HG03442 (cell line): ENCODE data around the gene SNX21.
"Not testable (repeated sequence)": the region's sequence is repeated elsewhere in the genome, so short reads cannot be mapped to it uniquely, and the experiment has no call there.

Source experiments
- ATAC-seq: cut with Tn5 transposase; IDR thresholded peaks from one replicate; pipeline ENCODE4 v1.9.1; 2021; ENCODE audit warnings: mild to moderate bottlenecking, moderate library complexity; ENCODE audit not compliant: unreplicated experiment

The SNX21 gene

DNA sequence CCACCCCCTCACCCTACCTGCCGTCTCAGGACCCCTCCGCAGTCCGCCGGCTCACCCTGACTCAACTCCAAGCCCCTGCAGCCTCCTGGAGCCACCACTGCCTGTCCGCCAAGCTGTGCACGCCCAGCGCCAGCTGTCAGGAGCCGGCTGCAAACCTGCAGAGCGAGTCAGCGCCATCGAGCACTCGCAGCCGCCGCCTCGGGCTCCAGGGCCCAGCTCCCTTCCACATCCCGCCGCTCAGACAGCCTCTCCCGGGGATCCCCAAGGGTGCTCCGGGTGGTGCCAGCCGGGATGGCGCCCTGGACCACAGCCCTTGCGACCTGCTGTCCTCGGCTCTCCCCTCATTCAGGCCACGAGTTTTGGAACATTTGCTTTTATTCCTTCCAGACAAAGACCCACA lies 10.7 kb upstream of the SNX21 start:
- no peak for ATAC-seq

- ATAC-seq: no peak
These were observed 9.4 kb upstream of the SNX21 start for GRCh38 chr20:45823949-45824835.

GRCh38 chr20:45826381-45827019 lies 7.1 kb upstream of the SNX21 start:
- ATAC-seq: no peak

DNA sequence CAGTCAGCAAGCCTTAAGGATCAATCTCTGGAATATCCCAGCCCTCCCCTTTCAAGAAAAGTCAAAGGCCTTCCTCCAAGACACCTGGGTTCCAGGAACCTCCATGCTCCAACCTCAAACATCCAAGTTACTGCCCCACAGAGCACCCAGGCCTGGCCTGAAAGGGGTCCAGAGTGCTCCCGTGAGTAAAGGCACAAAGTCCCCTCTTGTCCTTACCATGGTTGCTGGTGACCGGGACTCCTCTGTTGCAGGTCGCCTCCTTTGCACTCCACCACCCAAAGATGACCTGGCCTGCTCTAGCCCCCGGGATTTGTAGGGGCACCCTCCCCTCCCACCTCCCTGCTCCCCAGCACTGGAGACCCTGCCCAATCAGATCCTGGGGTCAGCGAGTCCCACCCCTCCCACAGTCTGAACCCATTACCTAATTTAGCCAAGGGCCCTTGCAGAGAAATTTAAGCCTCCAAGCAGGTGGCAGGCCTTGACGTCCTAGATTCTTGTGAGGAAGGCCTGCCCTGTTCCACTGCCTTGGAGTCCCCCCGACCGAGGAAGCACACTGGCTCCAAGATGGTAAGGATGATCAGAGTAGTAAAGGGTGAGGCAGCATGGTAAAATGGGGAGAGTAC lies 6.5 kb upstream of the SNX21 start, which contains the start of gene TNNC2:
TSS of gene TNNC2 (minus strand) at position 283 of the 623 bp plus-strand sequence. CDS start at position 219, 64 bp downstream.
- no peak for ATAC-seq

DNA sequence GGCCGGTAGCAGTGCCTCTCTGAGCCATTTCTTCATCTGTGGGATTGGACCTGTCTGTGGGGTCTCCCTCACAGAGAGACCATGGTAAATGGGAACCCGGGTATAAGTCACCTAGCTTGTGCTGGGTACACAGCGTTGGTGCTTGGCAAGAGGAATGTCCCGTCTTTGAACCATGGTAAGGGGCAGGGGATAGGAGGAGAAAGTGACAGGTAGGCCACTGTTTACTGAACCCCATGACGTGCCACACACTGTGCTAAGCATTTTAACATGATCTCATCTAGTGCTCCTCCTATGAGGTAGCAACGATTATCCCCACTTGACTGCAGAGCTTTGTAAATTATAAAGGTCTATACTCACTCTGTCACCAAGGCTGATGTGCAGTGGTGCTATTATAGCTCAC lies 5.9 kb upstream of the SNX21 start:
- ATAC-seq: no peak

DNA sequence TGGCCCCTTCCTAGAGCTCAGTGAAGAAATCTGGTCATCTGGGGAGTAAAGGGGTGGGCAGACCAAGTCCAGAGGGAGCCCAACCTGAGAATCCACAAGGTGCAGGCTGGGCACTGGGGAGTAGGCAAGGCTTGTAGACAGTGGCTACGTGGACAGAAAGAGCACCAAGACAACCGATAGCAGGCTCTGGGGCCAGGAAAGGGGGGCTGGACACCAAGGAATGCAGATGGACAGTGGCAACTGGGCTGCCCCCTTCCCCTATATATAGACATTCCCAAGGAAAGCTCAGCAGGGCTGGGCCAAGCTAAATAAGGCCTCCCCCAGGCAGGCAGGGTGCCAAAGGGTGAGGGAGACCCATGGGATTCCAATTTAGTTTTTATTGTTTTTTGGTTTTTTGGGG lies 5.0 kb upstream of the SNX21 start:
- no peak for ATAC-seq

GRCh38 chr20:45829673-45830106 lies 3.9 kb upstream of the SNX21 start:
- not testable (repeated sequence) for ATAC-seq

DNA sequence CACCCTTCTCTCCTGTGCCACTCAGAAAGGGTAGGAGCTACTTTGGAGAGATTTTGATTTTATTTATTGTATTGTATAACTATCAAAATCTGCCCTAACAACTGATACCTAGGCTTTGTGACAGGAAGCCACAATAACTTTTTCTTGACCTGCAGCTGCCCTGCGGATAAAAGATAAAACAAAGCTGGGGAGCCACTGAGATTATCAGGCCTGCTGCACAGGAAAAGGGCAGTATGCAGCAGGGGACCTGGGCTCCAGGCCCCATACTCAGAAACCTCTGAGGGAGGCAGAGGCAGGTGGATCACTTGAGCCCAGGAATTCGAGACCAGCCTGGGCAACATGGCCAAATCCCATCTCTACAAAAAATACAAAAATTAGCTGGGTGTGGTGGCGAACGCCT lies 980 bp upstream of the SNX21 start:
- ATAC-seq: no peak

GRCh38 chr20:45833883-45834796 lies 541 bp downstream of the SNX21 start:
- no peak for ATAC-seq

GRCh38 chr20:45834797-45835161 lies 1.2 kb downstream of the SNX21 start:
- no peak for ATAC-seq

DNA sequence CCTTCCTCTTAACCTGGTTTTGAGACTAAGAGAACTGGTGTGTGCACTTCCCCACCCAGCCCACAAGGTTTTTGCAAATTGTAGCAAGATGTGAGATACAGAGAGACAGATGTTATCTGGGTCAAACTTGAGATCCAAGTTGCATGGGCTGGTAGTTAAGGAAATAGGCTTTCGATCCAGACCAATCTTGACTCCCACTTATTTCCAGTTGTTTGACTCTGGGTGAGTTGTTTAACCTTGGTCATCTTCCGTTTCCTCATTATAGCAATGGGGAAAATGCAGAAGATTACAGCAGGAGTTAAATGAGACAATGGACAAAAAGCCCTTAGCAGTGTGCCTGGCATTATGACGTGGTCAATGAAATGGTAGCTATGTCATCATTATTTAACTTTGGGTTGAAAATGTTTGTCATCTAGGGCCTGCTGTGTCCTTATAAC lies 1.7 kb downstream of the SNX21 start:
- ATAC-seq: no peak

DNA sequence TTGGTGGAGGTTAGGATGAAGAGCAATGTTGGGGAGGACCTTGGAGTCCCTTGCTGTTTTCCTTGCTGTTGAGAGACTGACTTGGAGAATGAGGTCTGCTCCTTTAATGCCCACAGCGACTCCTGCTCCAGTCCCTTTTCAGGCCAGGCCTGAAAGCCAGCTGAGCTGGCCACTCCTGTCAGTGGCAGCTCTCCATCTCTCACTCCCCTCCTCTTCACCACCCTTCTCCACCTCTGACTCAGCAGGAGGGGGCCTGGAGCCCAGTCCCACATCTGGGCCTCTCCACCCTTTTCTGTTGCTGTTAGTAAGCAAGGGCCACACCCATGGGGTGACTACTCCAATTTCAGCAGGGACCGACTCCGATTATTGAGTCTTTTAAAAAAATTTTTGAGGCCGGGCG lies 2.2 kb downstream of the SNX21 start:
- no peak for ATAC-seq

GRCh38 chr20:45836841-45837240 lies 3.2 kb downstream of the SNX21 start:
- no peak for ATAC-seq

GRCh38 chr20:45840700-45841198 lies 7.2 kb downstream of the SNX21 start:
- no peak for ATAC-seq

DNA sequence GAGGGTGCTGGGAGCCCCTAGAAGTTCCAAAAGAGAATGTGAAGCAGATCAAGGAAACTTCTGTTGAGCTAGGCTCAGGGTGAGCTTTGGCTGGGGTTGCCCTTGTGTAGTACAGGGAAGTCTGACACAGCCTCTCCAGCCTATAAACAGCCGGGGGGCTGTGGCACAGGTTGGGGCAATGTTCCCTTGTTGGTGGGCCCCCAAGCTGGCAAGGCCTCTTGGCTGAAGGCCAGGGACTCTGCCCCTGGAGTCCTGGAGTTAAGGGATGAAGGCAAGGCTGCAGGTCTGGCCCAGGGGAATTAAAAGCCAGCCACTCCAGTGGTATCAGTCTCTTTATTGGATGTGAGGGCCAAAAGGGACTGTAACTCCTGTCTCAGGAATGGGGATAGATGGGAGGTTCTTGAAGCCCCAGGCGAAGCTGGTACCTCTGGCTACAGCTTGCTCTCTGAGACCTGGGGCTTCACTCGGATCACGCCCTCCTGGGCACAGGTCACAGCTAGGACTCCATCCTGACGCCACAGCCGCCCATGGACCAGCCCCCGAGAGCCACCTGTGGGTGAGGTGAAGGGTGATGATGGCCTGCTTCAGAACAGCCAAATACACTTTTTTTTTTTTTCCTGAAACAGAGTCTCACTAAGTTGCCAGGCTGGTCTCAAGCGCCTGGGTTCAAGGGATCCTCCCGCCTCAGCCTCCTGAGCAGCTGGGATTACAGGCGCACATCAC lies 8.0 kb downstream of the SNX21 start:
- no peak for ATAC-seq

DNA sequence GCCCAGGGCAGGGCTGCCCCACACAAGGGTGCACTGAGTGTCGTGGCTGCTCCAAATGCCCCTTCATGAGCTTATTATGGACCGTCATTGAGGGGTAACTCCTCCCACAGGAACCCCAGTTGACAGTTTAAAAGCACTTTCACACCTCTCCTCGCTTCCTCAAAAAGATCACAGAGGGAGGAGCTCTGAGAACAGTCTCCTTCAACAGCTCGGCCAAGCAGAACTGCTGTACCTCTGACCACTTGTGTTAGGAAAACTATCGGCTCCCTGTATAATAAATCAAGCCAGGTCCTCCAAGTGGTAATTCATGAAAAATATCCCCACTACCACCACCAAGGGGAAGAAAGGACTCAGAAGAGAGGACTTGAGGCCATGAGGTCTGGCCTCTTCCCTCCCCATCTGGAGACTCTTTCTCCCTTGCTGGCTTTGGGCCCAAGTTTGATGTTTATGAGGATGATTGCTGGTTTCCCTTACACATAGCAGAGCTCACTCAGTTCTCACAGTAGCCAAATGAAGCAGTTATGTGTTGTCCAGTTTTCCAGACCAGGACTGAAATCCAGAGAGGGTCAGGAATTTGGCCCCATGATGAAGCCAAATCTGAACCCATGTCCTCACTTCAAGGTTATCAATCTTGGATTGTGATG lies 8.7 kb downstream of the SNX21 start:
- ATAC-seq: no peak

- ATAC-seq: no peak
These were observed 9.9 kb downstream of the SNX21 start for GRCh38 chr20:45843506-45843905.

DNA sequence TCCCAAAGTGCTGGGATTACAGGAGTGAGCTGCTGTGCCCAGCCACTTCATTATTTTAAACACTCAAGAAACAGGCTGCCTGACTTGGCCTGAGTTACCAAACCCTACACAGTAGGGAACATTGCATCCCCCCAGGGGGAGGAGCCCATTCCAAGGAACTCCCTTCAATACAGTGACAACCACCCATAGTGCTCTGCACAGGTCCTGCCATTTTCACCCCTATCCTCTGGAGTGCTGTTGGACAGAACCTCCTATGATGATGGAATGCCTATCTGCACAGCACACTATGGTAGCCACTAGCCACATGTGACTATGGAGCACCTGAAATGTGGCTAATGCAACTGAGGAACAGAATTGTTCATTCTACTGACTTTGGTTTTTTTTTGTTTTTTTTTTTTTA lies 11.9 kb downstream of the SNX21 start:
- no peak for ATAC-seq

DNA sequence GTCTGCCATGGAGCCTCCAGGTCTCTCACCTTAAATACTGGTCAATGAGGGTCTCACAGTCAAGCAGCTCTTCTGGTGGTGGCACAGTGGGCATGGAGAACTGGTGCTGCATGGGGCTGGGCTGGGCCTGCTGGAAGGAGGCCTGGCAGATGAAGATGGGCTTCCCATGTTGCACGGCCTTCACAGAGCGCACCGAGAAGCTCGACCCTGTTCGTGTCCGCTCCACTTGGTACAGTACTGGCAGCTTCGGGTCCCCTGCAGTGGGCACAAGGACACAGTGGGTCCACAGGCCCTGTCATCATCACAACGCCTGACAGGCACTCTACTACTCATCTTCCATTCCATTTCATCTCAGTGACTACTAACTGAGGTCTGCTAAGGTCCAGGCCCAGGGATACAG lies 14.8 kb downstream of the SNX21 start:
- no peak for ATAC-seq
